Ectodermal cell (in vitro differentiated cells): ENCODE data around the gene ISY1.
"Not testable (repeated sequence)": the region's sequence is repeated elsewhere in the genome, so short reads cannot be mapped to it uniquely, and the experiment has no call there.

Experiments used
- H3K27ac ChIP-seq: 2 replicates; pipeline ENCODE4 v1.7.0; 2013; ENCODE audit warnings: mild to moderate bottlenecking, low read depth, low read length; ENCODE audit not compliant: insufficient read depth, poor library complexity, severe bottlenecking
- H3K27me3 ChIP-seq: 2 replicates; pipeline ENCODE4 v1.7.0; 2013; ENCODE audit warnings: mild to moderate bottlenecking, low read length; ENCODE audit not compliant: insufficient read depth, control insufficient read depth, poor library complexity, severe bottlenecking
- H3K36me3 ChIP-seq: one replicate; pipeline ENCODE4 v1.7.0; 2013; ENCODE audit warnings: low read length; ENCODE audit not compliant: control insufficient read depth, insufficient read depth
- H3K4me1 ChIP-seq: one replicate; pipeline ENCODE4 v1.7.0; 2013; ENCODE audit warnings: low read length; ENCODE audit not compliant: control insufficient read depth, insufficient read depth
- H3K4me3 ChIP-seq: 2 replicates; pipeline ENCODE4 v1.7.0; 2013; ENCODE audit warnings: low read depth, low read length, control low read depth; ENCODE audit not compliant: insufficient read depth
- H3K9me3 ChIP-seq: 2 replicates; pipeline ENCODE4 v1.7.0; 2013; ENCODE audit warnings: mild to moderate bottlenecking, low read length, moderate library complexity; ENCODE audit not compliant: control insufficient read depth
- WGBS, 2 experiments: methylation state at CpG; one replicate each; pipeline ENCODE4 v1.1.7; 2013; ENCODE audit warnings: missing lambda C conversion rate in 2 of 2; 5-methylcytosine and 5-hydroxymethylcytosine counted together

Gene ISY1

GRCh38 chr3:129087904-129088303, 73.0 kb downstream of the ISY1 start:
- not testable (repeated sequence) for H3K9me3 ChIP-seq, H3K27me3 ChIP-seq, H3K4me1 ChIP-seq, H3K36me3 ChIP-seq, H3K4me3 ChIP-seq, H3K27ac ChIP-seq
- no CpG with 5 or more reads among the region's 9 CpGs for WGBS, 2 experiments

DNA sequence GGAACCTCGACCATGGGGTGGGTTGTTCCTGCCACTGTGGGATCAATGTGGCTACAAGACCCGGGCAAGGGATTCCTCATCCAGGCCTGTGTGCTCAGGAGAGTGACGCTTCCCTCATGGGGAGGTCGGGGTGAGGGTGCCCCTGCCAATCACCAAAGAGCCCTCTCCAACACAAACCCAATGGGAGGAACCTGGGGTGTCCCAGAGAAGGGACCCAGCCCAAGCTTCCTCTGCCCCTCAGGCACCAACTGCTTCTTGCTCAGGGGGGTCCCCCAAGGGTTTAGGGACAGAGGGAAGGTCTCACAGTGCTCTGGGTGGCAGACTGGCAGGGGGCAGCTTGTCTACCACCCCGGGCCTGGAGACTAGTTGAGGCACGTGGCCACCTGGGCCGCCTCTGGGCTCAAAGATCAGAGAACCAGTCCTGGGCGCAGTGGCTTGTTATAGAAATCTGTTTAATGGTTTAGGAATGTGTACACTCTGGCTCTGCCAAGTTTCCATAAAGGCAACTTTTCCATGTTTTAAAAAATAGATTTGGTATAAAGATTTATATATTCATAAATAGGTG, 73.6 kb downstream of the ISY1 start:
- no peaks in the 10 kb centered on the region for H3K27me3 ChIP-seq
- 92 to 95% methylated on average over 8 of the region's 8 CpGs for whole genome bisulfite sequencing, 2 experiments
- H3K36me3 ChIP-seq, result no peaks in the 10 kb centered on the region
- H3K27ac ChIP-seq, result no peak overlapping the region
- H3K9me3 ChIP-seq, result no peaks in the 10 kb centered on the region
- H3K4me3 ChIP-seq, result no peak overlapping the region
- no peaks in the 10 kb centered on the region for H3K4me1 ChIP-seq

GRCh38 chr3:129085818-129086217, 75.0 kb downstream of the ISY1 start:
- 93 to 96% methylated on average over 4 of the region's 4 CpGs for WGBS, 2 experiments
- Histone ChIP-seq H3K27me3 (no peaks in the 10 kb centered on the region), H3K4me3 (no peak overlapping the region)

DNA sequence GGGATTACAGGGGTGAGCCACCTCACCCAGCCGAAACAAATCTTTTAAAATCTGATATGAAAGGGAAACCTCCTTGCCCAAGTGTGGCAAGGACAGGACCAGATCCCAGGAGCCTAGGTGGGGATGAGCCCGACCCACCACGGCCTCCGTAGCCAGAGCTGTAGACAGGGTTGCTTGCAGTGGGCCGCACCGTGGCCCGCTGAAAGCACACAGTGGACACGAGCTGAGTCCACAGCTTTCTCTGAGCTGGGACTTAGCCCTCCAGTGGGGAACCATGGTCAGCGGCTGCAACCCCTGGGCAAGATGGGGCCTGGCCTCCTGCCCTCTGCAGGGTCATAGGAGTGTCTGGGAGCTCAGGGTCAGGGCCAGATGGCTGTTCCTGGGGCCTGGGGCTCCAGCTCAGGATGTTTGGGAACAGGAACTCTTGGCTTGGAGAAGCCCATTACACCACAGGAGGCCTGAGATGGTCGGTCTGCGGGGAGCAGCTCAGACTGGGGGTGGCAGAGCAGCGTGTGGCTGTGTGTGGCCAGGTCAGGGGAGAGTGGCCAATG, 75.6 kb downstream of the ISY1 start:
- Histone ChIP-seq H3K27ac (no peak overlapping the region), H3K4me3 (no peak overlapping the region), H3K36me3 (no peaks in the 10 kb centered on the region), H3K9me3 (no peaks in the 10 kb centered on the region), H3K27me3 (no peaks in the 10 kb centered on the region), H3K4me1 (no peaks in the 10 kb centered on the region)
- 93 to 94% methylated on average over 12 of the region's 12 CpGs for WGBS, 2 experiments

More at GRCh38 chr3:129085818-129086217, 75.0 kb downstream of the ISY1 start:
- no peaks in the 10 kb centered on the region for H3K4me1 ChIP-seq
- H3K27ac ChIP-seq, result no peak overlapping the region
- H3K36me3 ChIP-seq, result no peaks in the 10 kb centered on the region
- H3K9me3 ChIP-seq, result no peaks in the 10 kb centered on the region

- Histone ChIP-seq H3K27ac (no peak overlapping the region), H3K9me3 (no peaks in the 10 kb centered on the region), H3K4me3 (no peak overlapping the region), H3K4me1 (no peaks in the 10 kb centered on the region), H3K36me3 (no peaks in the 10 kb centered on the region), H3K27me3 (no peaks in the 10 kb centered on the region)
- WGBS, 2 experiments, result 92 to 94% methylated on average over 6 of the region's 6 CpGs
These were observed 76.4 kb downstream of the ISY1 start for GRCh38 chr3:129084501-129084900.

DNA sequence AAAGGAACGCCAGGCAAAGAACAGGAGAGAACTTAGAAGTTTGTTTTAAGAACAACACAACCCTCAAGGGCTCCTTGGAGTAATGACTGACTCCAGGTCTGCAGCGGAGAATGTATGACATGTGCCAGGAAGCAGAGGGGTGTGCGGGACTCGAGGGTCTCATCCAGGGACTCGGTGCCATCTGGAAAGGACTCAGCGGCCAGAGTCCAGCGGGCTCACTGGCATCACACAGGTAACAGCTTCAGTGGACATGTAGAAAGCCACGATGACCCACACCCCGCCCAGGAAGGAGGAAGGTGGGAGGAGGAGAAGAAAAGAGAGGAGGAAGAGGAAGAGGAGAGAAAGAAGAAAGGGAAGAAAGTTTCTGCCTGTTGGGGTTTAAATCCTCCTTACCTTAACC, 78.8 kb downstream of the ISY1 start:
- Histone ChIP-seq H3K9me3 (no peaks in the 10 kb centered on the region), H3K36me3 (no peaks in the 10 kb centered on the region), H3K4me3 (no peak overlapping the region), H3K27me3 (no peaks in the 10 kb centered on the region), H3K27ac (no peak overlapping the region), H3K4me1 (no peaks in the 10 kb centered on the region)
- 90% methylated on average over 9 of the region's 9 CpGs for WGBS, 2 experiments

DNA sequence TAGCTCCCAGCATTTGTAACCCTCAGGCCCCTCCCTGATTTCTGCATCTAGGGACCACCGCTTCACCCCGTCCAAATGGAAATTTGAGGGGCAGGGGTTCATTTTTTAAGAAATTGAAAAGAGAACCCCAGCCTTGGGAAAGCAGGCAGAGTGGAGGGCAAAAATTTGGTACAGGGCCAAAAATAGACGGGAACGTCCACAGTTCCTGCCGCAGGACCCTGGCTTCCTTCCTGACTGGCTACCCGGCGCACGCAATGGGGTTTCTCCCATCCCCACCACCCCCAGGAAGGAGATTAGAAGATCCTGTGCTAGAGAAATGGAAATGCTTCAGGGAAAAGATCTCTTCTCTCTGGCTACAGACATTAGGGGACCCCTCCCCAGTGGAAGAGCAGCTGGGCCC, 79.4 kb downstream of the ISY1 start:
- Histone ChIP-seq H3K27me3 (no peaks in the 10 kb centered on the region), H3K4me3 (no peak overlapping the region), H3K4me1 (no peaks in the 10 kb centered on the region), H3K36me3 (no peaks in the 10 kb centered on the region), H3K9me3 (no peaks in the 10 kb centered on the region), H3K27ac (no peak overlapping the region)
- 94 to 98% methylated on average over 8 of the region's 8 CpGs for WGBS, 2 experiments

- 91% methylated on average over 8 of the region's 8 CpGs for WGBS, 2 experiments
- H3K4me1 ChIP-seq, result no peaks in the 10 kb centered on the region
These were observed 82.4 kb downstream of the ISY1 start for GRCh38 chr3:129078510-129078909.

More at GRCh38 chr3:129078510-129078909, 82.4 kb downstream of the ISY1 start:
- no peak overlapping the region for H3K4me3 ChIP-seq
- H3K36me3 ChIP-seq, result no peaks in the 10 kb centered on the region
- no peaks in the 10 kb centered on the region for H3K9me3 ChIP-seq
- no peak overlapping the region for H3K27ac ChIP-seq
- no peaks in the 10 kb centered on the region for H3K27me3 ChIP-seq
